HUES6 (cell line): ENCODE data around the gene SLC6A4.
"Not testable (repeated sequence)": the region's sequence is repeated elsewhere in the genome, so short reads cannot be mapped to it uniquely, and the experiment has no call there.

Experiments used
- H3K27ac ChIP-seq: 2 replicates; pipeline ENCODE4 v1.7.0; 2013; ENCODE audit warnings: low read depth, mild to moderate bottlenecking, low read length, inconsistent platforms
- H3K27me3 ChIP-seq: 2 replicates; pipeline ENCODE4 v1.6.1; 2013; ENCODE audit warnings: low read length; ENCODE audit not compliant: control insufficient read depth, insufficient read depth
- H3K36me3 ChIP-seq: 2 replicates; pipeline ENCODE4 v1.6.1; 2013; ENCODE audit warnings: low read length; ENCODE audit not compliant: control insufficient read depth, insufficient read depth
- H3K4me1 ChIP-seq: 2 replicates; pipeline ENCODE4 v1.6.1; 2013; ENCODE audit warnings: low read length; ENCODE audit not compliant: control insufficient read depth, insufficient read depth
- H3K4me3 ChIP-seq: 2 replicates; pipeline ENCODE4 v1.5.1; 2013; ENCODE audit warnings: low read depth, low read length
- H3K9ac ChIP-seq: one replicate; pipeline ENCODE4 v1.6.1; 2013; ENCODE audit warnings: mild to moderate bottlenecking, low read length
- H3K9me3 ChIP-seq: 2 replicates; pipeline ENCODE4 v1.6.1; 2013; ENCODE audit warnings: low read depth, low read length; ENCODE audit not compliant: control insufficient read depth, insufficient read depth

Gene SLC6A4

DNA sequence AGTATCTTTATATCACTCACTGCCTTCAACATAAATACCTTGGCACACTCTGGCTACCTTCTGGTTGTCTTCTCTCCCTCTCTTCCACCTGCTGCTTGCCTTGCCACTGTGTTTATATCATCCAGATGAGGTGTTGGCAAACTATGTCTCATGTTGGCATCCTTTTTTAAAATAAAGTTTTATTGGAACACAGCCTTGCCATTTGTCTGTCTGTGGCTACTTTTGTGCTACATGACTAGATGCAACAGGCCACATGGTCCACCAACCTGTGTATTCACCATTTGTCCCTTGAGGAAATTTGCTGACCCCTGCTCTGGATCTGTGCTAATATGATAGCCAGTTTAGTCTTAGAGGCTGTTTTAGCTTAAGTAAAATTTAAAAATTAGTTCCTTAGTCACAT lies 82.0 kb downstream of the SLC6A4 start:
- H3K9me3 ChIP-seq = no peaks in the 10 kb centered on the region
- peaks cover 11% of the 10 kb centered on the region; the same call in 1 of the 2 replicates for H3K36me3 ChIP-seq
- H3K9ac ChIP-seq = no peak overlapping the region
- H3K4me1 ChIP-seq = no peaks in the 10 kb centered on the region
- H3K27me3 ChIP-seq = no peaks in the 10 kb centered on the region
- H3K27ac ChIP-seq = no peak overlapping the region
- H3K4me3 ChIP-seq = no peak overlapping the region

DNA sequence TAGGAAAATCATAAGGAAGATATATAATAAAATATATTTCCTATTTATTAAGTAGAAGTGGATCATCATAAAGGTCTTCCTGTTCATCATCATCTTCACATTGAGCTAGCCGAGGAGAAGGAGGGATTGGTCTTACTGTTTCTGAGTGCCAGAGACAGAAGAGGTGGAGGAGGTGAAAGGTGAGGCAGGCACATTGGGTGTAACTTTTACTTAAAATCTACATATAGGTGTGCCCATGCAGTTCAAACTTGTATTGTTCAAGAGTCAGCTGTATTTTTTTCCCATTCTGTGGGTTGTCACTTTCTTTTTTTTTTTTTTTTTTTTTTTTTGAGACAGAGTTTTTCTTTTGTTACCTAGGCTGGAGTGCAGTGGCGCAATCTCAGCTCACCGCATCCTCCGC lies 84.0 kb downstream of the SLC6A4 start:
- Histone ChIP-seq H3K27me3 (no peaks in the 10 kb centered on the region), H3K4me1 (no peaks in the 10 kb centered on the region), H3K36me3 (peaks cover 5% of the 10 kb centered on the region; the same call in 1 of the 2 replicates), H3K9ac (no peak overlapping the region), H3K4me3 (no peak overlapping the region), H3K9me3 (no peaks in the 10 kb centered on the region), H3K27ac (no peak overlapping the region)

DNA sequence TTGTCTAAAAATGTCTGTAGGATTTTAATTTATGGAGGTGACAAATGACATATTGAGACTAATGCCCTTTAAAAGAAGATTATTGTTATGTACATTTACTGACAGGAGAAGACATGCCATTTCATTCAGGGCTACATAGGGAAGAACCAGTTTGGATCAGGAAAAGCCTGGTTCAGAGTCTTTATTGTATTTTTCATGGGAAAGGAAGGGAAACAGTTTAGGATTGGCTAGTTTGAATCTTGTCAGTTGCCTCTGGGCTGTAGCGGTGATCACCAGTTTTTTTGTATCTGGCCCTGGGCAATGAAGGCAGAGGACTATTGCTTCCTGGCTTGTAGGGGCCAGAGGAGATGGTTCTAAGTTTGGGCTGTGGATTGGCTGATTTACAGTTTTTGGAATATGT lies 87.1 kb downstream of the SLC6A4 start:
- Histone ChIP-seq H3K27me3 (no peaks in the 10 kb centered on the region), H3K27ac (no peak overlapping the region), H3K9me3 (no peaks in the 10 kb centered on the region), H3K4me3 (no peak overlapping the region), H3K9ac (no peak overlapping the region), H3K4me1 (no peaks in the 10 kb centered on the region), H3K36me3 (peaks cover 5% of the 10 kb centered on the region; the same call in 1 of the 2 replicates)

DNA sequence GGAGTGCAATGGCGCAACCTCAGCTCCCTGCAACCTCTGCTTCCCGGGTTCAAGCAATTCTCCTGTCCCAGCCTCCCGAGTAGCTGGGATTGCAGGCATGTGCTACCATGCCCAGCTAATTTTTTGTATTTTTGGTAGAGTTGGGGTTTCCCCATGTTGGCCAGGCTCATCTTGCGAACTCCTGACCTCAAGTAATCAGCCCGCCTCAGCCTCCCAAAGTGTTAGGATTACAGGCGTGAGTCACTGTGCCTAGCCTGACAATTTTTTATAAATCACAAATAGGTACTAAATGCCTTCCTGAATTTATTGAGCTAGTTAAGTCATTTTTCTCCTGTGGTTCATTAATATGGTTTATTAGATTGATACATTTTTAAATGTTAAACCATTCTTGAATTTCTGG lies 87.6 kb downstream of the SLC6A4 start:
- not testable (repeated sequence) for H3K36me3 ChIP-seq, H3K4me3 ChIP-seq, H3K27ac ChIP-seq

More for the DNA sequence above, 87.6 kb downstream of the SLC6A4 start:
- not testable (repeated sequence) for H3K4me1 ChIP-seq, H3K9me3 ChIP-seq, H3K9ac ChIP-seq, H3K27me3 ChIP-seq
